SU-DHL-6 (cell line): Measurements from ENCODE around the gene GCKR.

Source experiments
- EZH2phosphoT487 ChIP-seq: fragments of 200-600 bp; sonication (generic), shearing (Covaris generic); conservative IDR thresholded peaks from 2 replicates; pipeline ENCODE4 v1.6.1; 2018; ENCODE audit warnings: mild to moderate bottlenecking, antibody characterized with exemption, low read length, moderate library complexity, mixed read lengths
- TF ChIP-seq, protein P1 (sequence below): fragments of 200-600 bp; sonication (generic); IDR thresholded peaks from one replicate; pipeline ENCODE4 v1.5.1; 2017; ENCODE audit warnings: antibody characterized with exemption, mild to moderate bottlenecking, low read length, moderate library complexity; ENCODE audit not compliant: insufficient read depth, poor library complexity, severe bottlenecking

DNA sequence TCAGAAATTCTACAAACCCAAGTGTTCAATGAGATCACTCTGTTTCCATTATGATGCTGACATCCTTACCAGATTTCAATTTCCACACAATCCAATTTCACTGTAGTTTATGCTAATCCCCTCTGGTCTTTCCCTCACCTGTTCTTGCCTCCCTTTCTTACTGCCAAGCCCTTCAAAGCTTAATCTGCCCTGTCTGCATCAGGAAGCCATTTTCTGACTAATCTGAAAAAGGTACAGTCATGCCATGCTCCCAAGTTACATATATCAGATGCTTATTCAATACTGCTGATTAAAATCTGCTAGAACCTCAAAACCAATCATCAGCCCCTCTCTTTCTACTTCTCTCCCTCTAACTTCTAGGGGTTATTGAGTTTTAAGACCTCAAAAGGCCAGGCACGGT is 45.5 kb upstream of the GCKR start:
- TF ChIP-seq, protein P1, sequence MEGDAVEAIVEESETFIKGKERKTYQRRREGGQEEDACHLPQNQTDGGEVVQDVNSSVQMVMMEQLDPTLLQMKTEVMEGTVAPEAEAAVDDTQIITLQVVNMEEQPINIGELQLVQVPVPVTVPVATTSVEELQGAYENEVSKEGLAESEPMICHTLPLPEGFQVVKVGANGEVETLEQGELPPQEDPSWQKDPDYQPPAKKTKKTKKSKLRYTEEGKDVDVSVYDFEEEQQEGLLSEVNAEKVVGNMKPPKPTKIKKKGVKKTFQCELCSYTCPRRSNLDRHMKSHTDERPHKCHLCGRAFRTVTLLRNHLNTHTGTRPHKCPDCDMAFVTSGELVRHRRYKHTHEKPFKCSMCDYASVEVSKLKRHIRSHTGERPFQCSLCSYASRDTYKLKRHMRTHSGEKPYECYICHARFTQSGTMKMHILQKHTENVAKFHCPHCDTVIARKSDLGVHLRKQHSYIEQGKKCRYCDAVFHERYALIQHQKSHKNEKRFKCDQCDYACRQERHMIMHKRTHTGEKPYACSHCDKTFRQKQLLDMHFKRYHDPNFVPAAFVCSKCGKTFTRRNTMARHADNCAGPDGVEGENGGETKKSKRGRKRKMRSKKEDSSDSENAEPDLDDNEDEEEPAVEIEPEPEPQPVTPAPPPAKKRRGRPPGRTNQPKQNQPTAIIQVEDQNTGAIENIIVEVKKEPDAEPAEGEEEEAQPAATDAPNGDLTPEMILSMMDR: no peak
- TF ChIP-seq EZH2phosphoT487: no peak
